Upper lobe of left lung (tissue), 4 donors: Measurements from ENCODE around the gene SYT9.

ENCODE experiments used
- EP300 ChIP-seq, 4 donors: sonication (generic); formaldehyde crosslinking; IDR thresholded peaks; one replicate each; pipeline ENCODE4 v1.5.1; 2017; ENCODE audit warnings: antibody characterized with exemption in 4 of 4, control low read depth in 2 of 4
- POLR2A ChIP-seq, 4 donors: fragments of 450-650 bp; IDR thresholded peaks; one replicate each; pipeline ENCODE4 v1.5.1; 2016 to 2017; ENCODE audit warnings: antibody characterized with exemption in 4 of 4, mild to moderate bottlenecking in 2 of 4
- POLR2AphosphoS5 ChIP-seq, 2 donors: sonication (generic); formaldehyde crosslinking; IDR thresholded peaks; one replicate each; pipeline ENCODE4 v1.5.1; 2017; ENCODE audit warnings: antibody characterized with exemption in 2 of 2
- TF ChIP-seq, protein P1 (sequence below), 6 experiments: fragments of 450-650 bp in 4 of 6; fragments of 200-600 bp in 2 of 6; sonication (generic) in 2 of 6; IDR thresholded peaks; one replicate each; pipeline ENCODE4 v1.5.1; 2016 to 2019; ENCODE audit warnings: antibody characterized with exemption in 6 of 6

DNA sequence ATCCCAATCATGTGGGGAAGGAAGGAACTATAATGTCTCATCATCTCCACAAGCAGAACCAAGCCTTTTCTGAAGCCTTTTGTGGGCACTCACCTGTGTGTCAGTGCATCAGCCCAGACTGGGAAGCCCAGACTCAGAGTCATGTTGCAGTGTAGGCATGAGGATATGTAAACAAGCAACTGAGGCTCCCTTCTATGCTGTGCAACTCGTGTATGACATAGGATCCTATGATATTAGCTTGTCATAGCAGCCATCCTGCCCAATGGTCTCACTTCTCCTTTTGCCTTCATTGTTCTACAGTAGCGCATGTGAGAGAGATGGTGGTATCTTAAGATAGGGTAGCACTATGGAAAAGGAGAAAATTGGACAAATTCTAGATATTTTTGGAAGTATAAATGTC, 130.2 kb downstream of the SYT9 start:
- TF ChIP-seq, protein P1, sequence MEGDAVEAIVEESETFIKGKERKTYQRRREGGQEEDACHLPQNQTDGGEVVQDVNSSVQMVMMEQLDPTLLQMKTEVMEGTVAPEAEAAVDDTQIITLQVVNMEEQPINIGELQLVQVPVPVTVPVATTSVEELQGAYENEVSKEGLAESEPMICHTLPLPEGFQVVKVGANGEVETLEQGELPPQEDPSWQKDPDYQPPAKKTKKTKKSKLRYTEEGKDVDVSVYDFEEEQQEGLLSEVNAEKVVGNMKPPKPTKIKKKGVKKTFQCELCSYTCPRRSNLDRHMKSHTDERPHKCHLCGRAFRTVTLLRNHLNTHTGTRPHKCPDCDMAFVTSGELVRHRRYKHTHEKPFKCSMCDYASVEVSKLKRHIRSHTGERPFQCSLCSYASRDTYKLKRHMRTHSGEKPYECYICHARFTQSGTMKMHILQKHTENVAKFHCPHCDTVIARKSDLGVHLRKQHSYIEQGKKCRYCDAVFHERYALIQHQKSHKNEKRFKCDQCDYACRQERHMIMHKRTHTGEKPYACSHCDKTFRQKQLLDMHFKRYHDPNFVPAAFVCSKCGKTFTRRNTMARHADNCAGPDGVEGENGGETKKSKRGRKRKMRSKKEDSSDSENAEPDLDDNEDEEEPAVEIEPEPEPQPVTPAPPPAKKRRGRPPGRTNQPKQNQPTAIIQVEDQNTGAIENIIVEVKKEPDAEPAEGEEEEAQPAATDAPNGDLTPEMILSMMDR (IDR thresholded peaks at IDR 0.05) = no peak
- no peak for TF ChIP-seq EP300 (IDR thresholded peaks at IDR 0.05)
- TF ChIP-seq POLR2AphosphoS5 (IDR thresholded peaks at IDR 0.05) = no peak
- TF ChIP-seq POLR2A (IDR thresholded peaks at IDR 0.05) = no peak
